GF-D8 (cell line): ENCODE data around the gene PTPN22.
"Not testable (repeated sequence)": the region's sequence is repeated elsewhere in the genome, so short reads cannot be mapped to it uniquely, and the experiment has no call there.

Experiments
- DNase-seq: peaks from one replicate; lab custom pipeline; 2025; lab: John Stamatoyannopoulos, UW

PTPN22 gene

GRCh38 chr1:113852694-113853093, 18.8 kb downstream of the PTPN22 start:
- DNase-seq: not testable (repeated sequence)

- no peak for DNase-seq
Measured at GRCh38 chr1:113850127-113850796, 21.2 kb downstream of the PTPN22 start.

- DNase-seq: no peak
Measured at GRCh38 chr1:113849072-113849471, 22.4 kb downstream of the PTPN22 start.

- DNase-seq: no peak
Measured at GRCh38 chr1:113846391-113847035, 25.0 kb downstream of the PTPN22 start.

GRCh38 chr1:113836534-113836933, 35.0 kb downstream of the PTPN22 start:
- DNase-seq: no peak

- DNase-seq: no peak
Measured at GRCh38 chr1:113835686-113836290, 35.7 kb downstream of the PTPN22 start.

- DNase-seq: no peak
Measured at GRCh38 chr1:113834716-113835115, 36.8 kb downstream of the PTPN22 start.

GRCh38 chr1:113830039-113830438, 41.5 kb downstream of the PTPN22 start:
- DNase-seq: no peak

- DNase-seq: no peak
Measured at GRCh38 chr1:113821916-113822315, 49.6 kb downstream of the PTPN22 start.

GRCh38 chr1:113818578-113818977, 52.9 kb downstream of the PTPN22 start:
- peak; percentile 47 for DNase-seq

GRCh38 chr1:113813218-113813617, 58.3 kb downstream of the PTPN22 start:
- no peak for DNase-seq

- no peak for DNase-seq
Measured at GRCh38 chr1:113812661-113813135, 58.8 kb downstream of the PTPN22 start.

GRCh38 chr1:113811888-113812660, 59.4 kb downstream of the PTPN22 start, which contains the start of gene RSBN1:
Gene RSBN1 (minus strand): TSS chr1:113812476. CDS start chr1:113812412, 64 bp downstream.
- DNase-seq: peak; percentile 97

- no peak for DNase-seq
Measured at GRCh38 chr1:113811156-113811887, 60.2 kb downstream of the PTPN22 start.

- DNase-seq: no peak
Measured at GRCh38 chr1:113809670-113810602, 61.6 kb downstream of the PTPN22 start.

GRCh38 chr1:113808450-113809195, 62.9 kb downstream of the PTPN22 start:
- DNase-seq: peak; percentile 14

- DNase-seq: no peak
Measured at GRCh38 chr1:113805639-113806038, 65.9 kb downstream of the PTPN22 start.

- no peak for DNase-seq
Measured at GRCh38 chr1:113805256-113805531, 66.3 kb downstream of the PTPN22 start.

- DNase-seq: peak; percentile 44
Measured at GRCh38 chr1:113804421-113805255, 66.9 kb downstream of the PTPN22 start.
